ENCODE results near the gene KRTAP21-3. TPM values are rescaled to one million over a fixed set of nuclear protein-coding genes. Genes with fewer than 3 reads are reported as not detected.

Gene KRTAP21-3
- total RNA-seq, 4 donors from 2014 or later = not detected

DNA sequence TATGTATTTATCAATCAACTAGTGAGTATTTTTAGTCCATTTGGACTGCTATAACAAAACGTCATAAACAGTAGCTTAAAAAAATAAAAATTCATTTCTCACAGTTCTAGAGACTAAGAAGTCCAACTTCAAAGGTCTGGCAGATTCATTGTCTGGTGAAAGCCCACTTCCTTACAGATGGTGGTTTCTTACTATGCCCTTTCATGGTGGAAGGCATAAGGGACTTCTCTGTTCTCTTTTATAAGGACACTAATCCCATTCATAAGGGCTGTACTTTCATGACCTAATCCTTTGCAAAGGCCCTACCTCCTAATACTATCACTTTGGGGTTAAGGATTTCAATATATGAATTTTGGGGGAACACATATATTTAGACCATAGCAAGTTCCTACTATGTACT is 38.0 kb downstream of the KRTAP21-3 start:
- intact Hi-C loops (cut with DNase I; ENCODE audit: low total_unique reads) = no loop called here
- H3K4me3 ChIP-seq (ENCODE audit: low read depth, poor library complexity, severe bottlenecking) = no peak overlapping the region
- TF ChIP-seq POLR2A (IDR thresholded peaks at IDR 0.05) = no peak
- TF ChIP-seq, protein P1, sequence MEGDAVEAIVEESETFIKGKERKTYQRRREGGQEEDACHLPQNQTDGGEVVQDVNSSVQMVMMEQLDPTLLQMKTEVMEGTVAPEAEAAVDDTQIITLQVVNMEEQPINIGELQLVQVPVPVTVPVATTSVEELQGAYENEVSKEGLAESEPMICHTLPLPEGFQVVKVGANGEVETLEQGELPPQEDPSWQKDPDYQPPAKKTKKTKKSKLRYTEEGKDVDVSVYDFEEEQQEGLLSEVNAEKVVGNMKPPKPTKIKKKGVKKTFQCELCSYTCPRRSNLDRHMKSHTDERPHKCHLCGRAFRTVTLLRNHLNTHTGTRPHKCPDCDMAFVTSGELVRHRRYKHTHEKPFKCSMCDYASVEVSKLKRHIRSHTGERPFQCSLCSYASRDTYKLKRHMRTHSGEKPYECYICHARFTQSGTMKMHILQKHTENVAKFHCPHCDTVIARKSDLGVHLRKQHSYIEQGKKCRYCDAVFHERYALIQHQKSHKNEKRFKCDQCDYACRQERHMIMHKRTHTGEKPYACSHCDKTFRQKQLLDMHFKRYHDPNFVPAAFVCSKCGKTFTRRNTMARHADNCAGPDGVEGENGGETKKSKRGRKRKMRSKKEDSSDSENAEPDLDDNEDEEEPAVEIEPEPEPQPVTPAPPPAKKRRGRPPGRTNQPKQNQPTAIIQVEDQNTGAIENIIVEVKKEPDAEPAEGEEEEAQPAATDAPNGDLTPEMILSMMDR (IDR thresholded peaks at IDR 0.05) = no peak
- DNase-seq (ENCODE audit: low spot score in 2 of 2) = no peak
- 42 to 46% methylated on average over 1 of the region's 1 CpG for WGBS, 2 donors

GRCh38 chr21:30676737-30677136 is 41.8 kb downstream of the KRTAP21-3 start:
- intact Hi-C loops (cut with DNase I; ENCODE audit: low total_unique reads) = no loop called here
- no peak for TF ChIP-seq POLR2A (IDR thresholded peaks at IDR 0.05)
- TF ChIP-seq, protein P1 (IDR thresholded peaks at IDR 0.05) = no peak
- no peak overlapping the region for H3K4me3 ChIP-seq (ENCODE audit: low read depth, poor library complexity, severe bottlenecking)
- DNase-seq (ENCODE audit: low spot score in 2 of 2) = no peak

DNA sequence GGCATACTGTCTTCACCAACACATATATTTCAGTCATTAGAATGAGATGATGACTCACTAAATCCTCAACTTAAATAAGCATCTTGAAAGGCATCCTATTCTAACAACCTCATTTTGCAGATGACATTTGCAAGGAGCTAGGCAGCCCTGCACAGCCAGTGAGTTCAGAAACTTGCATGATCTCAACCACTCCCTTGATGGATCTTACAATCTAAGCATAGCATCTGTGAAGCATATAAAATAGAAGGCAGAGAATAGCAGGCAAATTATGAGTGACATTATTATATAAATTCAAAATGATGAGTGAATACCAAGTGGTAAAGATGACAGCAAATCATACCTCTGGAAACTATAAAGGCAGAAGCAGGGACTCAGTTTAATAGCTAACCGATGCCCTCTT is 44.3 kb downstream of the KRTAP21-3 start:
- TF ChIP-seq POLR2A (IDR thresholded peaks at IDR 0.05) = no peak
- TF ChIP-seq, protein P1 (IDR thresholded peaks at IDR 0.05) = no peak
- no peak for DNase-seq (ENCODE audit: low spot score in 2 of 2)
- intact Hi-C loops (cut with DNase I; ENCODE audit: low total_unique reads) = no loop called here
- WGBS, 2 donors = 83 to 91% methylated on average over 1 of the region's 1 CpG
- no peak overlapping the region for H3K4me3 ChIP-seq (ENCODE audit: low read depth, poor library complexity, severe bottlenecking)

DNA sequence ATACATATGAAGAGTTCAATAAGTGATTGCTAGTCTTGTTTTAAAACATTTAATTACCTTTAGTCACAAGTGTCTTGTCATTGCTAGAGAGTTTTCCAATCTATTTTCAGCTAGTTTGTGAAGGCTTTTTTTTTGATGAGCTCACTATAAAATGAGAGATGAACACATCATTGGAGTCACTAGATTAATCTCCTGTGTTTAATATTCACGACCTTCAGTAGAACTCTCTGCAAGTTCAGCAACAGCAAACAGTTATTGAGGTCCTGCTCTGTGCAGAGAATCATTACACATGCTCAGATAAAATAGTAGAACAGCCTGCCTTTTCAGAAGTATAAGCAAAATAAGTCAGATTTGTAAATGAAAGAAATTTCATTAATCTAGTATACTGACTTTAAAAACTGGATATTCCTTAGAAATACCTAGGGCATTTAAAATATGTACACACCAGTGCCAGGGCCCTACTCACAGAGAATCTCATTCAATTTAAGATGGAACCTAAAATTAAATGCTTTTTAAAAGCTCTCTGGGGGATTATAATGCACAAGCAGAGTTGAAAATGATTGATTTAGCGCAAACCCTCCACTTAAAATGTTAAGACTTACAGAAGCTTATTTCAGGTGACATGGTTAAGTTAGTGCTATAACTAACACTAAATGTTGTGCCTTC is 45.5 kb downstream of the KRTAP21-3 start:
- 81 to 88% methylated on average over 2 of the region's 2 CpGs for WGBS, 2 donors
- TF ChIP-seq, protein P1 (IDR thresholded peaks at IDR 0.05) = no peak
- TF ChIP-seq POLR2A (IDR thresholded peaks at IDR 0.05) = no peak
- DNase-seq (ENCODE audit: low spot score in 2 of 2) = no peak
- H3K4me3 ChIP-seq (ENCODE audit: low read depth, poor library complexity, severe bottlenecking) = no peak overlapping the region
- intact Hi-C loops (cut with DNase I; ENCODE audit: low total_unique reads) = no loop called here

DNA sequence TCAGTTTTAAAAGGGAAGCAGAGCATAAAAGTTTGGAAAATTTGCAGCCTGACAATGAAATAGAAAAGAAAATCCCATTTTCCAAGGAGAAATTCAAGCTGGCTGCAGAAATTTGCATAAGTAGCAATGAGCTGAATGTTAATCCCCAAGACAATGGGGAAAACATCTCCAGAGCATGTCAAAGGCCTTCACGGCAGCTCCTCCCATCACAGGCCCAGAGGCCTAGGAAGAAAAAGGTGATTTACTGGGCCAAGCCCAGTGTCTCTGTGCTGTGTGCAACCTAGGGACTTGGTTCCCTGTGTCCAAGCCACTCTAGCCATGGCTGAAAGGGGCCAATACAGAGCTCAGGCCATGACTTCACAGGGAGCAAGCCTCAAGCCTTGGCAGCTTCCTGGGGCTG is 49.8 kb downstream of the KRTAP21-3 start:
- intact Hi-C loops (cut with DNase I; ENCODE audit: low total_unique reads) = no loop called here
- no peak for DNase-seq (ENCODE audit: low spot score in 2 of 2)
- no peak overlapping the region for H3K4me3 ChIP-seq (ENCODE audit: low read depth, poor library complexity, severe bottlenecking)
- no peak for TF ChIP-seq POLR2A (IDR thresholded peaks at IDR 0.05)
- TF ChIP-seq, protein P1 (IDR thresholded peaks at IDR 0.05) = no peak
- WGBS, 2 donors = 82 to 93% methylated on average over 1 of the region's 1 CpG

Other genes starting within 250 kb of the KRTAP21-3 start
- 10 to 100 TPM in 1 of 4 donors, under 1 TPM in 1, not detected in 2; 0.59 to 18.3 TPM for gene KRTAP19-1, start 238.4 kb downstream of the KRTAP21-3 start, total RNA-seq
- 1 to 10 TPM in 1 of 4 donors, not detected in 3; 1.8 TPM for gene KRTAP19-2, start 231.3 kb downstream of the KRTAP21-3 start, total RNA-seq
- gene KRTAP19-3, start 226.8 kb downstream of the KRTAP21-3 start, total RNA-seq = 10 to 100 TPM in 1 of 4 donors, under 1 TPM in 1, not detected in 2; 0.97 to 17.1 TPM
- gene KRTAP19-4, start 221.6 kb downstream of the KRTAP21-3 start, total RNA-seq = not detected
- 10 to 100 TPM in 2 of 4 donors, not detected in 2; 12.7 to 57.9 TPM for gene KRTAP19-5, start 216.6 kb downstream of the KRTAP21-3 start, total RNA-seq
- gene KRTAP19-6, start 176.9 kb downstream of the KRTAP21-3 start, total RNA-seq = not detected
- 1 to 10 TPM in 1 of 4 donors, not detected in 3; 1.5 TPM for gene KRTAP19-7, start 157.5 kb downstream of the KRTAP21-3 start, total RNA-seq
- not detected for gene KRTAP22-2, start 128.4 kb downstream of the KRTAP21-3 start, total RNA-seq
- gene KRTAP6-3, start 126.3 kb downstream of the KRTAP21-3 start, total RNA-seq = not detected
- not detected for gene KRTAP6-2, start 119.9 kb downstream of the KRTAP21-3 start, total RNA-seq
- gene KRTAP22-1, start 117.7 kb downstream of the KRTAP21-3 start, total RNA-seq = not detected
- 10 to 100 TPM in 1 of 4 donors, not detected in 3; 14.9 TPM for gene KRTAP6-1, start 104.8 kb downstream of the KRTAP21-3 start, total RNA-seq
- not detected for gene KRTAP20-1, start 102.4 kb downstream of the KRTAP21-3 start, total RNA-seq
- not detected for gene KRTAP20-4, start 98.2 kb downstream of the KRTAP21-3 start, total RNA-seq
- 10 to 100 TPM in 1 of 4 donors, 1 to 10 TPM in 1, not detected in 2; 3.2 to 12.9 TPM for gene KRTAP20-2, start 83.6 kb downstream of the KRTAP21-3 start, total RNA-seq
- gene KRTAP20-3, start 75.9 kb downstream of the KRTAP21-3 start, total RNA-seq = not detected
- gene KRTAP21-2, start 28.5 kb upstream of the KRTAP21-3 start, total RNA-seq = 1 to 10 TPM in 1 of 4 donors, not detected in 3; 1.7 TPM
- not detected for gene KRTAP21-1, start 36.7 kb upstream of the KRTAP21-3 start, total RNA-seq
- 10 to 100 TPM in 1 of 4 donors, not detected in 3; 40.1 TPM for gene KRTAP8-1, start 94.5 kb upstream of the KRTAP21-3 start, total RNA-seq
- 10 to 100 TPM in 1 of 4 donors, 1 to 10 TPM in 2, not detected in 1; 1.3 to 22.2 (median 4.4) TPM for gene KRTAP7-1, start 111.0 kb upstream of the KRTAP21-3 start, total RNA-seq
- 10 to 100 TPM in 1 of 4 donors, 1 to 10 TPM in 2, not detected in 1; 2.5 to 71.2 (median 3.2) TPM for gene KRTAP11-1, start 162.8 kb upstream of the KRTAP21-3 start, total RNA-seq

Data from lower leg skin (tissue), 4 donors.